Ramos (cell line): ENCODE measurements around the gene ROR1.
"Not testable (repeated sequence)": the region's sequence is repeated elsewhere in the genome, so short reads cannot be mapped to it uniquely, and the experiment has no call there.

Source experiments
- in situ Hi-C: fragments of 300-500 bp; cut with MboI; formaldehyde crosslinking; loops from one replicate; pipeline ENCODE4 v1.14.3; 2022; ENCODE audit warnings: low sequenced_read_pairs; ENCODE audit not compliant: unreplicated experiment

The ROR1 gene

DNA sequence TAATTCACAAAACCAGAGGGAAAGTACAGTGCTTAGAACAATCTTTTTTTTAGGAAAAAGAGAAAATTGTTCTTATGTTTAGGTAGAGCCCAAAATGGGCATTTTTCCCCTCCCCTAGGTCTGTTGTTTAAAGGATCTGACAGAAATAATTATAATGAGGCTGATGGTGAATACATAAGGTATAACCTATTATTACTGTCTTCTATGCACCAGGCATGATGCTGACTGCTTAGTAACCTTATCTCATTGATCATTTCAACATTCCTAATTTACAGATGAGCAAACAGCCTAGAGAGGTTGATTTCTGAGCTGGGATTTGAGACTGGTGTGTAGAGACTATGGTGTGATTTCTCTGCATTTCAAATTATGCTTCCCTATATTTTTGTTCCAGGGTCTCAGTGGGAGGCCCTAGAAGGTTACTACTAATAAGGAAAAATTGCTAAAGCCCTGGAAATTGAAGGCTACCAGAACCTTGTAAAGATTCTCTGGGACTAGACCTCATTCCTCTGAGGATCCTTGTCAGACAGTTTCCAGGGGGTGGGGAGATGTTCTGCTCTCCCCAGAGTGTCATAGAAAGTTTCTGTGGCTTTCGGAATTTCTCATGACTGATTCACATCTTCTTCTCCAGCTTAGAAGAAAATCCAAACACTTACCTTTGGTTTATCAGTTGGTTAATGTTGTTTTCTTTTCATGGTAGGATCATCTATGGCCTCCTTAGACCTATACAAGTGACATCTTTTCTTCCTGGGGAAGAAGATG lies 44.9 kb downstream of the ROR1 start:
- in situ Hi-C loops: no loop called here

DNA sequence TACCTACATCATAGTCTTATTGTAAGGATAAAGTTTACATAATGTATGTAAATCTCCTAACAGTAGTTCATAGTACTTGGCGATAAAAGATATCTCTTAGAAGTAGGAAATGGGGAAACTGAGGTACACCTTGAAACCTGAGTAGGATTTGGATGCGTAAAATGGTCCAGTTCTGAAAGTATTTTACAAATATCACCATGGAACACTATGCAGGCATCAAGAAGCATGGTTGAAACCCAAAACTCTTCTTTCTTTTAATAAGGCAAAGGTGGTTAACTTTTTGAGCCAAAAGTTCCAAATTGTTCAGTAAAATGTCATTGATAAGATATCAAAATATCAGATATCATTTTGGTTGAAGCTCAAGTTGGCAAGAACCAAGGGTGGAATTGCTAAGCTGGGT lies 46.0 kb downstream of the ROR1 start:
- in situ Hi-C loops: no loop called here

- in situ Hi-C loops: no loop called here
Observed at GRCh38 chr1:63821091-63822005, 47.5 kb downstream of the ROR1 start.

GRCh38 chr1:63822540-63822939 lies 48.7 kb downstream of the ROR1 start:
- in situ Hi-C loops: no loop called here

DNA sequence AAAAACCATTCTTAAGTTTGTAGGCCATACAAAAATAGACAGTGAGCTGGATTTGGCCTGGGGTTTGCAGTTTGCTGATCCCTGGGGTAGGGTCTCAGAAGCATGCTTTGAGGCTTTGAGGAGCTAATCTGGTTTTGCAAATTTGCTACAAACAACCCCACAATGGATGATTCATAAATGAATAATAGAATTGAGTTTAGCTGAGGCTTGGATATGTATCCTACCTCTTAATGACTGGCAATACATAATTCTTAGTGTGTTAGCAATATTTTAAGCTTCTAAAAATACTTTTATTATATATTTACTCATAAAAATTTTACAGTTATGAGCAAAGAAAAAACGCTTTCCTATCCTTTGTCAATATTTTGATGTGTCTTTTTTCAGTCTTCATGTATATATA lies 50.6 kb downstream of the ROR1 start:
- in situ Hi-C loops: no loop called here

DNA sequence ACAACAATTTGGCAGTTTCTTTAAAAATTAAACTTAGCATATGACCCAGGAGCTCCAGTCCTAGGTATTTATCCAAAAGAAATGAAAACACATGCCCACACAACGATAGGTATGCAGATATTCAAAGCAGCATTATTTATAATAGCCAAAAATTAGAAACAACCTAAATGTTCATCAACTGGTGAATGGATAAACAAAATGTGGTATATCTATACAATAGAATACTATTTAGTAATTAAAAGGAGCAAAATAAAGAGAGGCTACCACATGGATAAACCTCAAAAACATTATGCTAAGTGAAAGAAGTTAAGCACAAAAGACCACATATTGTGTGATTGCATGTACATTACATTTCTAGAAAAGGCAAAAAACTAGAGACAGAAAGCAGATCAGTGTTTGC lies 51.3 kb downstream of the ROR1 start:
- in situ Hi-C loops: no loop called here

GRCh38 chr1:63826246-63826861 lies 52.5 kb downstream of the ROR1 start:
- in situ Hi-C loops: not testable (repeated sequence)

DNA sequence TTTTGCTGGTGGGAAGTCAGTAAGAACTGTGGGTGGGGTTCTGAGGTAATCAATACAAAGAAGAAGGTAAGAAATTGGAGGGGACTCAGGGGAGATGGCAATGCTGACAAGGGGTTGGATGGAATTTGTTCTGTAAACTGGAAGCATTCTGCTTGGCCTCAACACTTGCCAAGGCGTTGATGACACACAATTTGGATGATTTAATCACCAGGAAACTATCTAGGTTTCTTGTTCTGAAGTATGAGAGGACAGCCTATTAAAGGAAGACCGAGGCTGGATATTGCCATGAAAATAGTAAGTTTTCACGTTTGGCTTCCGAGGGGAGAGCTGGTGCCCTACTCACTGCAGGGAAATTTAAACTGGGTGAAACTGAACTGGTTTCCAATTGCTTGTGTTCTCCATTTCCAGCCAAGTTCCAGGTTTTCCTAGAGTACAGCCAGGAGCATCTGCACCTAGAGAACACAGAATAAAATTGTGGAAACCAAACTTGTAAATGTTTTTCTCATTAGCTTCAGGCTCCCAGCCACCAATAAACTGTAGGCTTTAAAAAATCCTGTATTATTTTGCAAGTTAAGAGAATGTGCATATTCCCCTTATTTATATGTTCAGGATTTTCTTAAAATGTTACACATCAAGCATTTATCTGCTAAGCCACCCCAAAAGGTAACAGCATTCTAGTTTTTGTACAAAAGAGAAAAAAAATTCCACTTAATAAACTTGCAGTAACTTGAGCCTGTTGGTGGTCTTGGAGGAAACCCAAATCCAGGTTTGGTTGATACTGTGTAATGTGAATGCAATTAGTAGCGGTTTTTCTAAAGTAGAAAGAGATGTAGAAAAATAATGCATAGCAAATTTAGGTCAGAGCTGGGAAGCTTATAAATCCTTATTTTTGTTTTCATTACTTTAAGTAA lies 53.8 kb downstream of the ROR1 start:
- in situ Hi-C loops: no loop called here

- in situ Hi-C loops: no loop called here
Observed at GRCh38 chr1:63828322-63829044, 54.7 kb downstream of the ROR1 start.

DNA sequence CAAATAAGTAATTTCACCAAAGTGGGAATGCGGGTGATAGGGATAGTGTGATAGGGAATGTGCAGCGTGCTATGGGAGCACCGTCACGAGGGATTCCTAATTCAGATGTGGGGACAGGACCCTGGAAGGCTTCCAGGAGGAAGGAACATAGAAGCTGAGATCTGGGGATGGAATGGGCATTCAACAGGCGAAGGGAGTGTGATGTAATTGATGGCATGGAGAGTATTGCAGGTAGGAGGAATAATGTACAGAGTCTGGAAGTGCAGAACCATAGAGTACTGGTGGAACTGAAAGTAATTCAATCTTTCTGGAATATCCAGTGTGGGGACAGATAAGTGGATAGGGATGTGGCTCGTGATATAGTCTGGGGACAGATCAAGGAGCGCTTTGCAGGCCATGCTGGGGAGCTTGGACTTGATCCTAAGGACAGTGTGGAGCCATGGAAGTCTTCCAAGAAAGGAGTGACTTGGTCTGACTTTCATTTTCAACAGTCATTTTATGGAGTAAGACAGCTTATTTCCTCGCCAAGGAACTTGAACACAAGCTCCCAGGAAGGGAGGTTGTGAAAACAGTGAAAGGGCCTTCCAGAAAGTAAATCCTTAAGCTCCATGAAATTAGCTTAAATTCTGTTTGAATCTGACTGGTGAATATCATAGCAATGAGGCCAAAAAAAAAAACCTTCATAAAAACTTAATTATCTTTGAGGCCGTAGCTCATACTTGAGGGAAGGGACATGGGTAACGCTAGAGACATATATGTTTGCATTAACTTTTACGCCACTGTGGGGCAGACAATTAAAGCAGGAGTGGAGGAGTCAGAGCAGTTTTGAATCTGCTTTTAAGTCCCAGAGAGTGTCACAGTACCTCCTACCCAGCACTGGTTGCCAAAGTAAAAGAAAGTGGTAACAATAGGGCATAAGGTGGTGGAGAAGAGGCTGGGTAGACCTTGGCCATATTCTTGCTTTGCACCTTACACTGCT lies 55.8 kb downstream of the ROR1 start:
- in situ Hi-C loops: no loop called here

- in situ Hi-C loops: no loop called here
Observed at GRCh38 chr1:63831409-63831808, 57.6 kb downstream of the ROR1 start.

GRCh38 chr1:63833363-63834119 lies 59.7 kb downstream of the ROR1 start:
- in situ Hi-C loops: no loop called here

GRCh38 chr1:63835128-63835527 lies 61.3 kb downstream of the ROR1 start:
- in situ Hi-C loops: no loop called here

GRCh38 chr1:63836374-63836773 lies 62.6 kb downstream of the ROR1 start:
- in situ Hi-C loops: no loop called here

DNA sequence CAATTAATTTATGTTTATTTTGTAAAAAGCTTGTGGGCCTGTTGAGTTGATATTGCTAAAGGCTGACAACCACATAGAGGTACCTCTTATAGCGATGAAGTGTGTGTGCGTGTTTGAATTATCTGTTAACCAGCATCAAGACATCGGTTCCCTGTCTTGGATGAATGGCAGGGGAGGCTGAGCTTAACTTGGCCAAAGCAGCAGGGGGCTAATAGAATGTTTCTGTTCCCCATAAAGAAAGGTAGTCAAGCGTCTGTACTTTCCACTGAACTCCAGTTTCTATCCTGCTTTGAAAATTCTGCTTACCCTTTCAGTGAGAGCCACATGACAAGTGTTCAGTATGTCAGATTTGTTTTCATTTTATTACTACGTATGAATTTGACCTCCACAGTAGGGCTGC lies 63.0 kb downstream of the ROR1 start:
- in situ Hi-C loops: no loop called here

DNA sequence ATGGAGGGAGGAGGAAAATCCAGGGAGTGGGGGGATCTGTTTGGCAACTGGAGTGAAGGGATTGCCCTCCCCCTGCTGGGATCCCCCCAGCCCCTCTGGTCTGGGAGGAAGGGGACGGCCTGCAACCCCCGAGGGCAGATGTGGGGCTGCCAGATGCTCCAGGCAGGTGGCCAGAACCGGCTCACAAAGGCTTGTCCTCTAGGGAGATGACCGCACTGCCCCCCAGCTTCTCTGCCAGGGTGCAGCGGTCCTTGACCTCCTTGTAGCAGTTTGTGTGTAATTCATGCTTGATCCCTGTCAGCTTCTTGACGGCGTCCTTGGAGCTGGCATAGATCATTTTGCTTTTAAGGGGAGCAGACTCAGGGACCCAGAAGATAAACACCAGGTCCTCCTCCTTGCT lies 69.2 kb downstream of the ROR1 start:
- in situ Hi-C loops: no loop called here

DNA sequence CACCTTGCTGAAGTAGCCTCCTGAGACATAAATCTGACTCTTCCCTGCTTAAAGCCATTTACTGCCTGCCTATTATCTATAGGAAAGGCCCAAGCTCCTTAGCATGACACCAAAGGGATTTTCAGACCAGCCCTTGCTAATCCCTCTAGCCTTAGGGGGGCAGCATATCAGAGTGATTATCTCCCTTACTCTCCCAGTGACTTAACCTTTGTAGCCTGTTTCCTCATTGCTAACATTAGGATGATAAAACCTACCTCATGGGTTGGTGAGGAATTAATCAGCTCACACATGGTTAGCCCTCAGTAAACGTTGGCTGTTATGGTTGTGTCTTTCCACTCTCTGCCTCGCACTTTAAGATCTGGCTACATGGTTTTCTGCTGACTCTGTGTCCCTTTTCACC lies 70.1 kb downstream of the ROR1 start:
- in situ Hi-C loops: no loop called here

GRCh38 chr1:63845346-63845745 lies 71.5 kb downstream of the ROR1 start:
- in situ Hi-C loops: no loop called here
